PFSK-1 (cell line): ENCODE results near the gene POGLUT2.

ENCODE experiments used
- POLR2AphosphoS5 ChIP-seq: IDR thresholded peaks from 2 replicates; pipeline ENCODE4 v1.6.1; 2012; ENCODE audit warnings: low read depth, mild to moderate bottlenecking, control low read depth, low read length, moderate library complexity
- TAF1 ChIP-seq: IDR thresholded peaks from 2 replicates; pipeline ENCODE4 v1.6.1; 2012; ENCODE audit warnings: low read length, control low read depth, borderline replicate concordance; ENCODE audit not compliant: insufficient read depth
- TF ChIP-seq, protein P1 (sequence below), 2 experiments: IDR thresholded peaks; 2 replicates each; pipeline versions ENCODE4 v1.6.1 to v1.8.0; 2011 to 2012; ENCODE audit warnings: low read depth in 2 of 2, low read length in 2 of 2, control low read depth in 1 of 2, inconsistent platforms in 1 of 2, mild to moderate bottlenecking in 1 of 2, moderate library complexity in 1 of 2; ENCODE audit not compliant: insufficient read depth in 1 of 2

DNA sequence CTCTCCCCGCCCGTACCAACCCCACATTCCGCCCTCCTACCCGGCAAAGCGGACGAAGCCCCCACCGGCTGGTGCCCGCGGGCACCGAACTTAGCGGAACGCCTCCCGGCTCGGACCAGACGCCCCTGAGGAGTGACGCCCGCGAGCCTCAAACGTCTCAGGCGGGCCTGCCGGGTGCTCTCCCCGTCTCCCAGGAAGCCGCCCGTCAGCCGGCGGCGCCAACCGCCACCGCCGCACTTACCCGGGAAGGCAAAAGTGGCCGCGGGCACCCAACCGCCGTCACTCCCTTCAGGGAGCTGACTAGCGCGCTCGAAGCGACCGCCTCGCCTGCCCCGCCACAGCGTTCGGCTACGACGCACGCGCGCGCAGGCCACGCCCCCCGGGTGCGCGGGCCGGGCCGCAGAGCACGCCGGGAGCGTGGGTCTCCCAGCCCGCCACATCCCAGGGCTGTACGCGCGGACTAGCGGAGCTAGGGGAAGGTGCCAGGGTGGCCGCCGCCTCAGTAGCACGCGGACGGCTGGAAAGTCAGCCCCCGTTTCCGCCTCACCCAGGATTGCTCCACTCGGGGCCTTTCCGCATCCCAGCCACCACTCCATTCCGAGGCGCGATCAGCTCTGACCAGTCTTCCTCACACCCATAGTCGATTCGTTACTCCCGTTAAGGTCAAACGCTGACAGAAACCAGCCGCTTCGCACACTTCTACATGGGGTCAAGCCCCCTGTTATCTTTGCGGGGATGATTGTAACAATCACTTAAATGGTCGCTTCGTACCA, 25.1 kb downstream of the POGLUT2 start, which contains the start of gene TEX30:
- TF ChIP-seq, protein P1, sequence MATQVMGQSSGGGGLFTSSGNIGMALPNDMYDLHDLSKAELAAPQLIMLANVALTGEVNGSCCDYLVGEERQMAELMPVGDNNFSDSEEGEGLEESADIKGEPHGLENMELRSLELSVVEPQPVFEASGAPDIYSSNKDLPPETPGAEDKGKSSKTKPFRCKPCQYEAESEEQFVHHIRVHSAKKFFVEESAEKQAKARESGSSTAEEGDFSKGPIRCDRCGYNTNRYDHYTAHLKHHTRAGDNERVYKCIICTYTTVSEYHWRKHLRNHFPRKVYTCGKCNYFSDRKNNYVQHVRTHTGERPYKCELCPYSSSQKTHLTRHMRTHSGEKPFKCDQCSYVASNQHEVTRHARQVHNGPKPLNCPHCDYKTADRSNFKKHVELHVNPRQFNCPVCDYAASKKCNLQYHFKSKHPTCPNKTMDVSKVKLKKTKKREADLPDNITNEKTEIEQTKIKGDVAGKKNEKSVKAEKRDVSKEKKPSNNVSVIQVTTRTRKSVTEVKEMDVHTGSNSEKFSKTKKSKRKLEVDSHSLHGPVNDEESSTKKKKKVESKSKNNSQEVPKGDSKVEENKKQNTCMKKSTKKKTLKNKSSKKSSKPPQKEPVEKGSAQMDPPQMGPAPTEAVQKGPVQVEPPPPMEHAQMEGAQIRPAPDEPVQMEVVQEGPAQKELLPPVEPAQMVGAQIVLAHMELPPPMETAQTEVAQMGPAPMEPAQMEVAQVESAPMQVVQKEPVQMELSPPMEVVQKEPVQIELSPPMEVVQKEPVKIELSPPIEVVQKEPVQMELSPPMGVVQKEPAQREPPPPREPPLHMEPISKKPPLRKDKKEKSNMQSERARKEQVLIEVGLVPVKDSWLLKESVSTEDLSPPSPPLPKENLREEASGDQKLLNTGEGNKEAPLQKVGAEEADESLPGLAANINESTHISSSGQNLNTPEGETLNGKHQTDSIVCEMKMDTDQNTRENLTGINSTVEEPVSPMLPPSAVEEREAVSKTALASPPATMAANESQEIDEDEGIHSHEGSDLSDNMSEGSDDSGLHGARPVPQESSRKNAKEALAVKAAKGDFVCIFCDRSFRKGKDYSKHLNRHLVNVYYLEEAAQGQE (IDR thresholded peaks at IDR 0.05; ENCODE audit: insufficient read depth in 1 of 2, low read depth in 2 of 2, low read length in 2 of 2), result no peak
- TF ChIP-seq POLR2AphosphoS5, result peak; percentile 88
- peak; percentile 44; the same call in 1 of the 2 replicates for TF ChIP-seq TAF1
